HepG2 (cell line): Measurements from ENCODE around the gene OMA1. TPM values are rescaled to one million over a fixed set of nuclear protein-coding genes. Genes with fewer than 3 reads are reported as not detected.

Experiments used
- ATAC-seq: fragments of 200-7000 bp; cut with Tn5 transposase; 3 replicates; pipeline ENCODE4 v1.9.1; 2020; ENCODE audit warnings: mild to moderate bottlenecking, moderate library complexity
- BruUV-seq: library from RNA; stranded (reverse); fragments of 400-500 nt; replicated peaks from 2 replicates; lab custom pipeline; 2021; lab: Mats Ljungman, UMichigan
- CTCF ChIA-PET: fragments of 300-600 bp; formaldehyde crosslinking; extraction: SDS; loops from one replicate; lab custom pipeline; 2021; ENCODE audit warnings: low total read pairs, inconsistent platforms, low intra/inter-chr PET ratio; lab: Yijun Ruan, JAX
- POLR2A ChIA-PET: fragments of 350-600 bp; sonication (Branson Sonifier 250); formaldehyde crosslinking; loops from one replicate; lab custom pipeline; 2020; ENCODE audit warnings: antibody characterized with exemption, inconsistent platforms; lab: Yijun Ruan, JAX
- DNase-seq: peaks from one replicate; pipeline ENCODE4 v3.0.0-alpha.2; 2015; ENCODE audit warnings: low spot score
- FAIRE-seq: peaks from 3 replicates; lab custom pipeline; 2011; peaks lifted over from hg19 to GRCh38; lab: Jason Lieb, UNC
- H2AFZ ChIP-seq: one replicate; pipeline ENCODE4 v1.6.1; 2011; ENCODE audit warnings: low read length, inconsistent platforms
- H3K27ac ChIP-seq: fragments of 300-600 bp; 3 replicates; pipeline ENCODE4 v1.8.0; 2011; ENCODE audit warnings: mixed run types, mild to moderate bottlenecking, mixed read lengths, low read length, inconsistent platforms; ENCODE audit not compliant: insufficient read depth; ENCODE audit errors: extremely low read length
- H3K27me3 ChIP-seq, 2 experiments: fragments of 200-600 bp in 1 of 2; 2 replicates in 1 of 2; 3 replicates in 1 of 2; pipeline versions ENCODE4 v1.6.0 to v1.8.0; 2011; ENCODE audit warnings: low read length in 2 of 2, mild to moderate bottlenecking in 2 of 2, moderate library complexity in 2 of 2, inconsistent platforms in 1 of 2; ENCODE audit not compliant: insufficient read depth in 2 of 2, control insufficient read depth in 1 of 2
- H3K36me3 ChIP-seq, 2 experiments: fragments of 200-600 bp in 1 of 2; replicated peaks in 1 of 2; 2 replicates in 1 of 2; 3 replicates in 1 of 2; pipeline versions ENCODE4 v1.5.1 to v1.8.0; 2011; ENCODE audit warnings: low read length in 2 of 2, inconsistent platforms in 1 of 2; ENCODE audit not compliant: insufficient read depth in 2 of 2, control insufficient read depth in 1 of 2
- H3K4me1 ChIP-seq: 2 replicates; pipeline ENCODE4 v1.5.1; 2012; ENCODE audit warnings: low read length, inconsistent platforms; ENCODE audit not compliant: insufficient read depth
- H3K4me2 ChIP-seq: 2 replicates; pipeline ENCODE4 v1.6.0; 2011; ENCODE audit warnings: low read depth, low read length, inconsistent platforms
- H3K4me3 ChIP-seq, 3 experiments: fragments of 200-600 bp in 1 of 3; sonication (generic), shearing (Covaris generic) in 1 of 3; replicated peaks in 1 of 3; 2 replicates each; pipeline ENCODE4 v1.5.1; 2011 to 2016; ENCODE audit warnings: low read length in 3 of 3, inconsistent platforms in 2 of 3, low read depth in 2 of 3, mild to moderate bottlenecking in 2 of 3, control low read depth in 1 of 3, mixed read lengths in 1 of 3; ENCODE audit not compliant: insufficient read depth in 1 of 3
- H3K79me2 ChIP-seq: one replicate; pipeline ENCODE4 v1.6.1; 2011; ENCODE audit warnings: low read length, inconsistent platforms; ENCODE audit not compliant: insufficient read depth
- H3K9ac ChIP-seq: 2 replicates; pipeline ENCODE4 v1.6.0; 2011; ENCODE audit warnings: mild to moderate bottlenecking, low read depth, low read length, inconsistent platforms; ENCODE audit not compliant: insufficient read depth
- H3K9me3 ChIP-seq: 2 replicates; pipeline ENCODE4 v1.5.1; 2012; ENCODE audit warnings: mild to moderate bottlenecking, low read length
- H4K20me1 ChIP-seq: 2 replicates; pipeline ENCODE4 v1.6.0; 2011; ENCODE audit warnings: inconsistent platforms, mild to moderate bottlenecking, low read length, moderate library complexity; ENCODE audit not compliant: insufficient read depth
- CREBL2 ChIP-seq: sonication (generic); formaldehyde crosslinking; IDR thresholded peaks from 2 replicates; pipeline ENCODE4 v1.8.1; 2023; ENCODE audit warnings: missing genetic modification reagents, mild to moderate bottlenecking, borderline replicate concordance
- CREM ChIP-seq, 2 experiments: sonication (generic) in 1 of 2; formaldehyde crosslinking in 1 of 2; IDR thresholded peaks; 2 replicates each; pipeline versions ENCODE4 v1.4.0 to v1.6.1; 2016 to 2020; ENCODE audit warnings: antibody characterized with exemption in 1 of 2, mild to moderate bottlenecking in 1 of 2, missing genetic modification reagents in 1 of 2
- KDM5A ChIP-seq: fragments of 200-600 bp; sonication (generic); IDR thresholded peaks from 2 replicates; pipeline ENCODE4 v1.7.0; 2018; ENCODE audit warnings: antibody characterized with exemption, mild to moderate bottlenecking, low read length, borderline replicate concordance
- MYPOP ChIP-seq: sonication (generic); formaldehyde crosslinking; IDR thresholded peaks from 2 replicates; pipeline ENCODE4 v1.8.1; 2023; ENCODE audit warnings: mild to moderate bottlenecking, moderate library complexity, missing genetic modification reagents
- SMC3 ChIP-seq: IDR thresholded peaks from 2 replicates; pipeline ENCODE4 v1.6.1; 2011; ENCODE audit warnings: low read length, improper control_type of control experiment
- TARDBP ChIP-seq: sonication (generic); formaldehyde crosslinking; IDR thresholded peaks from 2 replicates; pipeline ENCODE4 v1.8.0; 2022; ENCODE audit warnings: mild to moderate bottlenecking, missing genetic modification reagents
- ZNF225 ChIP-seq: sonication (generic); formaldehyde crosslinking; IDR thresholded peaks from 2 replicates; pipeline ENCODE4 v1.4.0; 2020; ENCODE audit warnings: mild to moderate bottlenecking, missing genetic modification reagents
- ZNF484 ChIP-seq: sonication (generic); formaldehyde crosslinking; IDR thresholded peaks from 2 replicates; pipeline ENCODE4 v1.5.1; 2020; ENCODE audit warnings: mild to moderate bottlenecking, low read depth, missing genetic modification reagents, borderline replicate concordance
- ZNF503 ChIP-seq: sonication (generic); formaldehyde crosslinking; IDR thresholded peaks from 2 replicates; pipeline ENCODE4 v1.4.0; 2020; ENCODE audit warnings: missing genetic modification reagents
- ZNF567 ChIP-seq: sonication (generic); formaldehyde crosslinking; IDR thresholded peaks from 2 replicates; pipeline ENCODE4 v1.8.1; 2023; ENCODE audit warnings: mild to moderate bottlenecking, missing genetic modification reagents, borderline replicate concordance
- ZNF619 ChIP-seq: sonication (generic); formaldehyde crosslinking; IDR thresholded peaks from 2 replicates; pipeline ENCODE4 v1.4.0; 2020; ENCODE audit warnings: mild to moderate bottlenecking, missing genetic modification reagents
- ZNF629 ChIP-seq: sonication (generic); formaldehyde crosslinking; conservative IDR thresholded peaks from 2 replicates; pipeline ENCODE4 v1.5.0; 2020; ENCODE audit warnings: missing genetic modification reagents
- ZUFSP ChIP-seq: sonication (generic); formaldehyde crosslinking; IDR thresholded peaks from 2 replicates; pipeline ENCODE4 v1.9.0; 2021; ENCODE audit warnings: missing genetic modification reagents, mild to moderate bottlenecking, borderline replicate concordance
- WGBS: methylation state at CpG from one replicate; pipeline ENCODE4 v1.1.6; 2017; ENCODE audit warnings: low lambda C conversion rate; 5-methylcytosine and 5-hydroxymethylcytosine counted together
- in situ Hi-C: cut with HindIII; loops from 2 replicates; pipeline ENCODE4 v1.10.0; 2017; ENCODE audit warnings: low pct_unique_long_range_greater_than_20kb; ENCODE audit not compliant: extremely low pct_ligation_motif_present
- intact Hi-C: fragments of 100-400 bp; cut with micrococcal nuclease; formaldehyde crosslinking; loops from one replicate; pipeline ENCODE4 v1.10.0; 2022; ENCODE audit not compliant: unreplicated experiment
- polyA plus RNA-seq, 8 experiments: library from polyadenylated mRNA; depleted of rRNA in 3 of 8; stranded (reverse) in 7 of 8; unstranded in 1 of 8; fragments of >200 nt; fragmentation: Illumina TruSeq in 4 of 8; extraction: Trizol in 4 of 8; gene quantifications; 2 replicates each; pipeline versions ENCODE4 v1.2.1 to v1.2.3, GENCODE V29; 2011 to 2016; ENCODE audit warnings: low read depth in 4 of 8, missing spikeins in 1 of 8, mixed read lengths in 1 of 8; ENCODE audit not compliant: insufficient read depth in 1 of 8
- total RNA-seq, 5 experiments: library from RNA; depleted of rRNA; stranded (reverse); fragments of >200 nt; fragmentation: Illumina TruSeq; extraction: Trizol; gene quantifications; 2 replicates each; pipeline ENCODE4 v1.2.3, GENCODE V29; 2016; ENCODE audit warnings: low read depth in 1 of 5
- TF ChIP-seq, protein P1 (sequence below): sonication (generic); formaldehyde crosslinking; IDR thresholded peaks from 2 replicates; pipeline ENCODE4 v1.4.0; 2020; ENCODE audit warnings: missing genetic modification reagents, mild to moderate bottlenecking, borderline replicate concordance

OMA1 gene
- total and polyA plus RNA-seq, 2 of the 13 experiments (the other 11 are each of a cell fraction or from before 2014, with no cell fraction given), result 7.0 to 26.9 TPM

GRCh38 chr1:58431901-58432620 lies 114.5 kb downstream of the OMA1 start:
- CTCF ChIA-PET, result no interaction called here
- intact Hi-C loops, result no loop called here
- Histone ChIP-seq H3K9me3 (no peaks in the 10 kb centered on the region), H3K79me2 (no peaks in the 10 kb centered on the region), H3K27ac (no peak overlapping the region), H3K4me3 (no peak overlapping the region), H3K9ac (no peak overlapping the region), H3K4me1 (no peaks in the 10 kb centered on the region), H2AFZ (no peak overlapping the region), H3K36me3 (no peaks in the 10 kb centered on the region), H3K4me2 (no peak overlapping the region), H3K27me3 (peaks cover 0 to 2% of the 10 kb centered on the region in 2 experiments; a peak in 1 of 5 replicates), H4K20me1 (no peaks in the 10 kb centered on the region)
- 68% methylated on average over 6 of the region's 6 CpGs for WGBS
- BruUV-seq, result no TSS peak
- DNase-seq (no peak), FAIRE-seq (no peak), ATAC-seq (no peak)
- POLR2A ChIA-PET, result no interaction called here
- in situ Hi-C loops, result no loop called here
- TF ChIP-seq MYPOP (CRISPR knock-in tag), result no peak
- no peak for TF ChIP-seq ZNF484
- TF ChIP-seq ZNF629 (CRISPR knock-in tag), result no peak
- TF ChIP-seq, protein P1, sequence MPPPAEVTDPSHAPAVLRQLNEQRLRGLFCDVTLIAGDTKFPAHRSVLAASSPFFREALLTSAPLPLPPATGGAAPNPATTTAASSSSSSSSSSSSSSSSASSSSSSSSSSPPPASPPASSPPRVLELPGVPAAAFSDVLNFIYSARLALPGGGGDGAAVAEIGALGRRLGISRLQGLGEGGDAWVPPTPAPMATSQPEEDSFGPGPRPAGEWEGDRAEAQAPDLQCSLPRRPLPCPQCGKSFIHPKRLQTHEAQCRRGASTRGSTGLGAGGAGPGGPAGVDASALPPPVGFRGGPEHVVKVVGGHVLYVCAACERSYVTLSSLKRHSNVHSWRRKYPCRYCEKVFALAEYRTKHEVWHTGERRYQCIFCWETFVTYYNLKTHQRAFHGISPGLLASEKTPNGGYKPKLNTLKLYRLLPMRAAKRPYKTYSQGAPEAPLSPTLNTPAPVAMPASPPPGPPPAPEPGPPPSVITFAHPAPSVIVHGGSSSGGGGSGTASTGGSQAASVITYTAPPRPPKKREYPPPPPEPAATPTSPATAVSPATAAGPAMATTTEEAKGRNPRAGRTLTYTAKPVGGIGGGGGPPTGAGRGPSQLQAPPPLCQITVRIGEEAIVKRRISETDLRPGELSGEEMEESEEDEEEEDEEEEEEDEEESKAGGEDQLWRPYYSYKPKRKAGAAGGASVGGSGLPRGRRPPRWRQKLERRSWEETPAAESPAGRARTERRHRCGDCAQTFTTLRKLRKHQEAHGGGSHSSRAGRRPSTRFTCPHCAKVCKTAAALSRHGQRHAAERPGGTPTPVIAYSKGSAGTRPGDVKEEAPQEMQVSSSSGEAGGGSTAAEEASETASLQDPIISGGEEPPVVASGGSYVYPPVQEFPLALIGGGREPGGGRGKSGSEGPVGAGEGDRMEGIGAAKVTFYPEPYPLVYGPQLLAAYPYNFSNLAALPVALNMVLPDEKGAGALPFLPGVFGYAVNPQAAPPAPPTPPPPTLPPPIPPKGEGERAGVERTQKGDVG (CRISPR knock-in tag), result no peak
- no peak for TF ChIP-seq ZUFSP (CRISPR knock-in tag)
- no peak for TF ChIP-seq TARDBP (CRISPR knock-in tag)
- TF ChIP-seq ZNF225 (CRISPR knock-in tag), result no peak
- no peak for TF ChIP-seq ZNF567 (CRISPR knock-in tag)
- no peak for TF ChIP-seq CREM (IDR thresholded peaks at IDR 0.05)
- TF ChIP-seq CREM (CRISPR knock-in tag; IDR thresholded peaks at IDR 0.05), result no peak
- no peak for TF ChIP-seq ZNF503 (CRISPR knock-in tag)
- no peak for TF ChIP-seq CREBL2 (CRISPR knock-in tag)
- no peak for TF ChIP-seq ZNF619
- no peak for TF ChIP-seq SMC3
- no peak for TF ChIP-seq KDM5A
